Heart left ventricle (tissue), 13 donors: ENCODE data around the gene TUBA4A.

Source experiments
- POLR2A ChIP-seq, 2 donors: fragments of 450-650 bp; IDR thresholded peaks; one replicate each; pipeline ENCODE4 v1.6.1; 2017; ENCODE audit warnings: antibody characterized with exemption in 2 of 2, mild to moderate bottlenecking in 2 of 2, moderate library complexity in 2 of 2
- TF ChIP-seq, protein P1 (sequence below), 12 donors: fragments of 200-600 bp; sonication (generic) in 4 of 12; IDR thresholded peaks; one replicate each; pipeline versions ENCODE4 v1.5.0 to v1.8.0; 2018 to 2022; ENCODE audit warnings: antibody characterized with exemption in 12 of 12, mild to moderate bottlenecking in 5 of 12
- donor health status: ischemic (EF 13 %, LVEDD 7.1; RV severe dilation, severe dysfunction).
- donor health status: DM: no; HTN: yes; CAD: no.
- donor health status: DM: no; HTN: no; CAD: no.
- donor health status: ischemic (EF 25% LVEDD 6.9; RV normal size, moderate dysfunction).
- donor health status: ischemic (EF 25% LVEDD 5.7; RV mildly dilated, moderate dysfunction).
- donor health status: ischemic (EF 35%, LVEDD 5.7; RV mildly dilated, moderate dysfunction).
- donor health status: nonischemic (EF 11% LVEDD 7.7; RV severe dilation, severe dysfunction).
- donor health status: DM: yes; HTN: yes; CAD: no.
- donor health status: PGD.
- donor health status: ischemic (EF 29% LVEDD 5.4; RV normal size, mild dysfunction).
- donor health status: nonischemic (EF 23%, LVEDD 6.1; RV moderate dilation, normal function).

DNA sequence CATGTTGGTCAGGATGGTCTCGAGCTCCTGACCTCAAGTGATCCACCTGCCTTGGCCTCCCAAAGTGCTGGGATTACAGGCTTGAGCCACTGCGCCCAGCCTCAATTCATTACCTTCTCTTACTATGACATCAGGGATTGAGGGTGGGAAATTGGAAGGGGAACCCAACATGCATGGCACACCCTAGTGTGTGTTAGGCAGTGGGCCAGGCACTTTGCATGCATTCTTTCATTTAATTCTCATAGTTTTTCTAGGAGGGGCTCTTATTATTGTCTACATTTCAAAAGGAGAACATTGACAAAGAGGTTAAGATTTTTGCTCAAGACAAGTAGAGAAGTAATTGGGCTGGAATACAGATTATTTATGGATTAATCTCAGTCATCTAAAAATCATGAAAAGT is 14.6 kb upstream of the TUBA4A start:
- no peak for TF ChIP-seq POLR2A (IDR thresholded peaks at IDR 0.05)
- TF ChIP-seq, protein P1, sequence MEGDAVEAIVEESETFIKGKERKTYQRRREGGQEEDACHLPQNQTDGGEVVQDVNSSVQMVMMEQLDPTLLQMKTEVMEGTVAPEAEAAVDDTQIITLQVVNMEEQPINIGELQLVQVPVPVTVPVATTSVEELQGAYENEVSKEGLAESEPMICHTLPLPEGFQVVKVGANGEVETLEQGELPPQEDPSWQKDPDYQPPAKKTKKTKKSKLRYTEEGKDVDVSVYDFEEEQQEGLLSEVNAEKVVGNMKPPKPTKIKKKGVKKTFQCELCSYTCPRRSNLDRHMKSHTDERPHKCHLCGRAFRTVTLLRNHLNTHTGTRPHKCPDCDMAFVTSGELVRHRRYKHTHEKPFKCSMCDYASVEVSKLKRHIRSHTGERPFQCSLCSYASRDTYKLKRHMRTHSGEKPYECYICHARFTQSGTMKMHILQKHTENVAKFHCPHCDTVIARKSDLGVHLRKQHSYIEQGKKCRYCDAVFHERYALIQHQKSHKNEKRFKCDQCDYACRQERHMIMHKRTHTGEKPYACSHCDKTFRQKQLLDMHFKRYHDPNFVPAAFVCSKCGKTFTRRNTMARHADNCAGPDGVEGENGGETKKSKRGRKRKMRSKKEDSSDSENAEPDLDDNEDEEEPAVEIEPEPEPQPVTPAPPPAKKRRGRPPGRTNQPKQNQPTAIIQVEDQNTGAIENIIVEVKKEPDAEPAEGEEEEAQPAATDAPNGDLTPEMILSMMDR (IDR thresholded peaks at IDR 0.05), result no peak
